ENCODE measurements around the gene IGFBP6.

The IGFBP6 gene

GRCh38 chr12:53055471-53056266, 41.8 kb upstream of the IGFBP6 start:
- Histone ChIP-seq H3K27me3 (replicated peaks in 2 of 5; ENCODE audit: control insufficient read depth in 4 of 5, insufficient read depth in 5 of 5, low read length in 4 of 5) (no peaks in the 10 kb centered on the region), H3K9me3 (ENCODE audit: control extremely low read depth in 1 of 5, control insufficient read depth in 4 of 5, insufficient read depth in 2 of 5, low read depth in 1 of 5, low read length in 4 of 5) (no peaks in the 10 kb centered on the region), H3K36me3 (ENCODE audit: control insufficient read depth in 4 of 4, insufficient read depth in 4 of 4, low read length in 3 of 4) (no peaks in the 10 kb centered on the region), H3K27ac (ENCODE audit: insufficient read depth in 1 of 2, low read depth in 1 of 2, low read length in 2 of 2, poor library complexity in 1 of 2, severe bottlenecking in 2 of 2) (no peak overlapping the region), H3K4me1 (ENCODE audit: control extremely low read depth in 1 of 4, control insufficient read depth in 4 of 4, insufficient read depth in 4 of 4, low read length in 3 of 4) (peaks cover 0 to 12% (median 8%) of the 10 kb centered on the region in 4 experiments), H3K4me3 (ENCODE audit: control insufficient read depth in 1 of 7, extremely low read depth in 1 of 7, insufficient read depth in 4 of 7, low read depth in 2 of 7, low read length in 6 of 7) (no peak overlapping the region)
- no peak for DNase-seq
- ChIA-PET POLR2A (no interaction called here), CTCF (interaction anchor here (1.0 to 4.2 kb wide), 6 partner anchors 9 to 47 kb away, joined by 3 to 44 read pairs (median 15); partner anchors contain the start of genes IGFBP6 and SOAT2)
- over 99% methylated on average over 9 of the region's 15 CpGs for WGBS (ENCODE audit: insufficient coverage)

GRCh38 chr12:53056296-53056695, 41.2 kb upstream of the IGFBP6 start:
- ChIA-PET POLR2A (interaction anchor here (0.7 kb wide), 1 partner anchor 13 kb away, joined by 3 read pairs; no protein-coding TSS in a partner anchor), CTCF (interaction anchor here (1.0 to 4.2 kb wide), 5 partner anchors 9 to 47 kb away, joined by 4 to 44 read pairs (median 11); partner anchors contain the start of gene SOAT2)
- Histone ChIP-seq H3K4me1 (ENCODE audit: control extremely low read depth in 1 of 4, control insufficient read depth in 4 of 4, insufficient read depth in 4 of 4, low read length in 3 of 4) (peaks cover 0 to 12% (median 8%) of the 10 kb centered on the region in 4 experiments), H3K27me3 (replicated peaks in 2 of 5; ENCODE audit: control insufficient read depth in 4 of 5, insufficient read depth in 5 of 5, low read length in 4 of 5) (no peaks in the 10 kb centered on the region), H3K36me3 (ENCODE audit: control insufficient read depth in 4 of 4, insufficient read depth in 4 of 4, low read length in 3 of 4) (no peaks in the 10 kb centered on the region), H3K9me3 (ENCODE audit: control extremely low read depth in 1 of 5, control insufficient read depth in 4 of 5, insufficient read depth in 2 of 5, low read depth in 1 of 5, low read length in 4 of 5) (no peaks in the 10 kb centered on the region), H3K27ac (ENCODE audit: insufficient read depth in 1 of 2, low read depth in 1 of 2, low read length in 2 of 2, poor library complexity in 1 of 2, severe bottlenecking in 2 of 2) (no peak overlapping the region), H3K4me3 (ENCODE audit: control insufficient read depth in 1 of 7, extremely low read depth in 1 of 7, insufficient read depth in 4 of 7, low read depth in 2 of 7, low read length in 6 of 7) (no peak overlapping the region)
- DNase-seq: no peak
- 88% methylated on average over 3 of the region's 5 CpGs for WGBS (ENCODE audit: insufficient coverage)

- DNase-seq: no peak
- no peak overlapping the region for H3K4me3 ChIP-seq (ENCODE audit: control insufficient read depth in 1 of 7, extremely low read depth in 1 of 7, insufficient read depth in 4 of 7, low read depth in 2 of 7, low read length in 6 of 7)
- WGBS (ENCODE audit: insufficient coverage): 100% methylated on average over 7 of the region's 7 CpGs
- no peak overlapping the region for H3K27ac ChIP-seq (ENCODE audit: insufficient read depth in 1 of 2, low read depth in 1 of 2, low read length in 2 of 2, poor library complexity in 1 of 2, severe bottlenecking in 2 of 2)
- ChIA-PET POLR2A (interaction anchor here (0.7 kb wide), 1 partner anchor 13 kb away, joined by 3 read pairs; no protein-coding TSS in a partner anchor), CTCF (interaction anchor here (1.0 to 4.2 kb wide), 7 partner anchors 10 to 104 kb away, joined by 3 to 23 read pairs (median 4); partner anchors contain the start of gene SOAT2)
- H3K36me3 ChIP-seq (ENCODE audit: control insufficient read depth in 4 of 4, insufficient read depth in 4 of 4, low read length in 3 of 4): no peaks in the 10 kb centered on the region
- peaks cover 0 to 12% (median 8%) of the 10 kb centered on the region in 4 experiments for H3K4me1 ChIP-seq (ENCODE audit: control extremely low read depth in 1 of 4, control insufficient read depth in 4 of 4, insufficient read depth in 4 of 4, low read length in 3 of 4)
- H3K9me3 ChIP-seq (ENCODE audit: control extremely low read depth in 1 of 5, control insufficient read depth in 4 of 5, insufficient read depth in 2 of 5, low read depth in 1 of 5, low read length in 4 of 5): no peaks in the 10 kb centered on the region
- no peaks in the 10 kb centered on the region for H3K27me3 ChIP-seq (replicated peaks in 2 of 5; ENCODE audit: control insufficient read depth in 4 of 5, insufficient read depth in 5 of 5, low read length in 4 of 5)
These were observed 40.6 kb upstream of the IGFBP6 start for GRCh38 chr12:53056901-53057300.

- H3K27me3 ChIP-seq (replicated peaks in 2 of 5; ENCODE audit: control insufficient read depth in 4 of 5, insufficient read depth in 5 of 5, low read length in 4 of 5): no peaks in the 10 kb centered on the region
- no peaks in the 10 kb centered on the region for H3K36me3 ChIP-seq (ENCODE audit: control insufficient read depth in 4 of 4, insufficient read depth in 4 of 4, low read length in 3 of 4)
- H3K27ac ChIP-seq (ENCODE audit: insufficient read depth in 1 of 2, low read depth in 1 of 2, low read length in 2 of 2, poor library complexity in 1 of 2, severe bottlenecking in 2 of 2): no peak overlapping the region
- H3K4me1 ChIP-seq (ENCODE audit: control extremely low read depth in 1 of 4, control insufficient read depth in 4 of 4, insufficient read depth in 4 of 4, low read length in 3 of 4): peaks cover 0 to 12% (median 8%) of the 10 kb centered on the region in 4 experiments
- no peak overlapping the region for H3K4me3 ChIP-seq (ENCODE audit: control insufficient read depth in 1 of 7, extremely low read depth in 1 of 7, insufficient read depth in 4 of 7, low read depth in 2 of 7, low read length in 6 of 7)
- ChIA-PET POLR2A (no interaction called here), CTCF (interaction anchor here (1.0 to 4.2 kb wide), 6 partner anchors 9 to 103 kb away, joined by 3 to 23 read pairs (median 4); no protein-coding TSS in a partner anchor)
- no peaks in the 10 kb centered on the region for H3K9me3 ChIP-seq (ENCODE audit: control extremely low read depth in 1 of 5, control insufficient read depth in 4 of 5, insufficient read depth in 2 of 5, low read depth in 1 of 5, low read length in 4 of 5)
- no peak for DNase-seq
- 98% methylated on average over 13 of the region's 13 CpGs for WGBS (ENCODE audit: insufficient coverage)
These were observed 39.5 kb upstream of the IGFBP6 start for GRCh38 chr12:53057816-53058500.

GRCh38 chr12:53058674-53059433, 38.6 kb upstream of the IGFBP6 start:
- H3K9me3 ChIP-seq (ENCODE audit: control extremely low read depth in 1 of 5, control insufficient read depth in 4 of 5, insufficient read depth in 2 of 5, low read depth in 1 of 5, low read length in 4 of 5): no peaks in the 10 kb centered on the region
- peaks cover 0 to 6% (median 4%) of the 10 kb centered on the region in 4 experiments for H3K4me1 ChIP-seq (ENCODE audit: control extremely low read depth in 1 of 4, control insufficient read depth in 4 of 4, insufficient read depth in 4 of 4, low read length in 3 of 4)
- no peaks in the 10 kb centered on the region for H3K27me3 ChIP-seq (replicated peaks in 2 of 5; ENCODE audit: control insufficient read depth in 4 of 5, insufficient read depth in 5 of 5, low read length in 4 of 5)
- WGBS (ENCODE audit: insufficient coverage): 93% methylated on average over 28 of the region's 35 CpGs
- ChIA-PET POLR2A (no interaction called here), CTCF (interaction anchor here (0.7 to 2.0 kb wide), 3 partner anchors 8 to 25 kb away, joined by 3 to 11 read pairs (median 5); no protein-coding TSS in a partner anchor)
- no peak overlapping the region for H3K4me3 ChIP-seq (ENCODE audit: control insufficient read depth in 1 of 7, extremely low read depth in 1 of 7, insufficient read depth in 4 of 7, low read depth in 2 of 7, low read length in 6 of 7)
- no peak overlapping the region for H3K27ac ChIP-seq (ENCODE audit: insufficient read depth in 1 of 2, low read depth in 1 of 2, low read length in 2 of 2, poor library complexity in 1 of 2, severe bottlenecking in 2 of 2)
- peaks cover 0 to 2% (median under 1%) of the 10 kb centered on the region in 4 experiments for H3K36me3 ChIP-seq (ENCODE audit: control insufficient read depth in 4 of 4, insufficient read depth in 4 of 4, low read length in 3 of 4)
- no peak for DNase-seq

- H3K27me3 ChIP-seq (replicated peaks in 2 of 5; ENCODE audit: control insufficient read depth in 4 of 5, insufficient read depth in 5 of 5, low read length in 4 of 5): no peaks in the 10 kb centered on the region
- H3K36me3 ChIP-seq (ENCODE audit: control insufficient read depth in 4 of 4, insufficient read depth in 4 of 4, low read length in 3 of 4): peaks cover 0 to 8% (median 3%) of the 10 kb centered on the region in 4 experiments
- H3K9me3 ChIP-seq (ENCODE audit: control extremely low read depth in 1 of 5, control insufficient read depth in 4 of 5, insufficient read depth in 2 of 5, low read depth in 1 of 5, low read length in 4 of 5): no peaks in the 10 kb centered on the region
- CTCF ChIA-PET: interaction anchor here (0.7 to 17.4 kb wide), 4 partner anchors 16 to 38 kb away, joined by 3 to 361 read pairs (median 4); partner anchors contain the start of genes IGFBP6 and SOAT2
- H3K27ac ChIP-seq (ENCODE audit: insufficient read depth in 1 of 2, low read depth in 1 of 2, low read length in 2 of 2, poor library complexity in 1 of 2, severe bottlenecking in 2 of 2): no peak overlapping the region
- no peak for DNase-seq
- POLR2A ChIA-PET: no interaction called here
- H3K4me1 ChIP-seq (ENCODE audit: control extremely low read depth in 1 of 4, control insufficient read depth in 4 of 4, insufficient read depth in 4 of 4, low read length in 3 of 4): peaks cover 0 to 1% (median under 1%) of the 10 kb centered on the region in 4 experiments
- no peak overlapping the region for H3K4me3 ChIP-seq (ENCODE audit: control insufficient read depth in 1 of 7, extremely low read depth in 1 of 7, insufficient read depth in 4 of 7, low read depth in 2 of 7, low read length in 6 of 7)
- WGBS (ENCODE audit: insufficient coverage): 94% methylated on average over 23 of the region's 24 CpGs
These were observed 37.9 kb upstream of the IGFBP6 start for GRCh38 chr12:53059434-53060063.

All from common myeloid progenitor, CD34-positive (primary cell).